ENCODE results near the gene ZDHHC14.

DNA sequence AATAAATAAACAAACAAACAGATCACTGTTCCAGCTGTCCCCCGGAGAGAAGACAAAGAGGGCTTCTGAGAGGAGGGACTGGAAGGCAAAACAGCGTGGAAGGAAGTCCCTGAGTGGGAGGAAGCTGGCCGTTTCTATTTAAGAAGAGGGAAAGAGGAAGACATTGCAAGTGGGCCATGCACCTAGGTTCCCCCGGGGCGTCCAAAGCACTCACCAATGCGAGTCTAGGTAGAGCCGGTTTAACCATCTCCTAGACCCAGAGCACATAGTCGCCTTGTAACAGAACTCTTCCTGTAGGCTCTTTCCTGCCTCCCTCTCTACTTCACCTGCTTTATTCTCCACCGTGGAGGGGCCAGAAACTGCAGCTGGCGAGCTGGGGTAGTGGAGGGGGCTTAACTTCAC is 158.4 kb downstream of the ZDHHC14 start:
- TF ChIP-seq, protein P1, sequence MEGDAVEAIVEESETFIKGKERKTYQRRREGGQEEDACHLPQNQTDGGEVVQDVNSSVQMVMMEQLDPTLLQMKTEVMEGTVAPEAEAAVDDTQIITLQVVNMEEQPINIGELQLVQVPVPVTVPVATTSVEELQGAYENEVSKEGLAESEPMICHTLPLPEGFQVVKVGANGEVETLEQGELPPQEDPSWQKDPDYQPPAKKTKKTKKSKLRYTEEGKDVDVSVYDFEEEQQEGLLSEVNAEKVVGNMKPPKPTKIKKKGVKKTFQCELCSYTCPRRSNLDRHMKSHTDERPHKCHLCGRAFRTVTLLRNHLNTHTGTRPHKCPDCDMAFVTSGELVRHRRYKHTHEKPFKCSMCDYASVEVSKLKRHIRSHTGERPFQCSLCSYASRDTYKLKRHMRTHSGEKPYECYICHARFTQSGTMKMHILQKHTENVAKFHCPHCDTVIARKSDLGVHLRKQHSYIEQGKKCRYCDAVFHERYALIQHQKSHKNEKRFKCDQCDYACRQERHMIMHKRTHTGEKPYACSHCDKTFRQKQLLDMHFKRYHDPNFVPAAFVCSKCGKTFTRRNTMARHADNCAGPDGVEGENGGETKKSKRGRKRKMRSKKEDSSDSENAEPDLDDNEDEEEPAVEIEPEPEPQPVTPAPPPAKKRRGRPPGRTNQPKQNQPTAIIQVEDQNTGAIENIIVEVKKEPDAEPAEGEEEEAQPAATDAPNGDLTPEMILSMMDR (conservative IDR thresholded peaks at IDR 0.05; ENCODE audit: low read depth, low read length) = no peak
- no peak for TF ChIP-seq EZH2 (IDR thresholded peaks at IDR 0.05; ENCODE audit: borderline replicate concordance, low read depth, low read length, poor library complexity, severe bottlenecking)

Data from A673 (cell line).